SU-DHL-6 (cell line): Measurements from ENCODE around the gene RGS3.

ENCODE experiments used
- H2AFZ ChIP-seq: fragments of 200-600 bp; sonication (generic); 2 replicates; pipeline ENCODE4 v1.6.1; 2014; ENCODE audit warnings: low read depth, mild to moderate bottlenecking, moderate library complexity, mixed read lengths, antibody characterized with exemption, low read length; ENCODE audit not compliant: severe bottlenecking
- H3F3A ChIP-seq: fragments of 200-600 bp; shearing (Covaris generic); 2 replicates; pipeline ENCODE4 v1.6.0; 2016; ENCODE audit warnings: antibody characterized with exemption, mild to moderate bottlenecking; ENCODE audit not compliant: insufficient read depth
- H3K27ac ChIP-seq: fragments of 200-600 bp; sonication (generic); 2 replicates; pipeline ENCODE4 v1.5.1; 2016; ENCODE audit warnings: low read depth, mild to moderate bottlenecking, low read length, moderate library complexity, mixed read lengths
- H3K27me3 ChIP-seq: fragments of 200-600 bp; sonication (generic), shearing (Covaris generic); 2 replicates; pipeline ENCODE4 v1.6.0; 2014; ENCODE audit warnings: mild to moderate bottlenecking, low read length
- H3K36me3 ChIP-seq: fragments of 200-600 bp; sonication (generic); 2 replicates; pipeline ENCODE4 v1.6.1; 2014; ENCODE audit warnings: mild to moderate bottlenecking, low read length, mixed read lengths
- H3K4me2 ChIP-seq: fragments of 300-600, 200-600 bp; shearing (Covaris generic), sonication (generic); 2 replicates; pipeline ENCODE4 v1.6.0; 2014; ENCODE audit warnings: low read length, low read depth, mild to moderate bottlenecking; ENCODE audit not compliant: poor library complexity, severe bottlenecking
- H3K4me3 ChIP-seq: fragments of 200-600 bp; sonication (generic); 2 replicates; pipeline ENCODE4 v1.5.1; 2014; ENCODE audit warnings: antibody characterized with exemption, low read length, mild to moderate bottlenecking, mixed read lengths; ENCODE audit not compliant: insufficient read depth, poor library complexity, severe bottlenecking
- H3K79me2 ChIP-seq: fragments of 200-600 bp; sonication (generic); 2 replicates; pipeline ENCODE4 v1.6.1; 2014; ENCODE audit warnings: mild to moderate bottlenecking, low read length, moderate library complexity; ENCODE audit not compliant: insufficient read depth
- H3K9ac ChIP-seq: fragments of 200-600 bp; sonication (generic); 2 replicates; pipeline ENCODE4 v1.7.0; 2014; ENCODE audit warnings: mild to moderate bottlenecking, low read length
- H3K9me2 ChIP-seq: fragments of 200-600 bp; sonication (generic); replicated peaks from 2 replicates; pipeline ENCODE4 v1.6.1; 2014; ENCODE audit warnings: low read length; ENCODE audit not compliant: insufficient read depth
- H3K9me3 ChIP-seq: fragments of 200-600 bp; sonication (generic); 2 replicates; pipeline ENCODE4 v1.6.1; 2014; ENCODE audit warnings: low read length, mixed read lengths; ENCODE audit not compliant: insufficient read depth
- H4K20me1 ChIP-seq: fragments of 200-600 bp; sonication (generic); 2 replicates; pipeline ENCODE4 v1.6.1; 2014; ENCODE audit warnings: low read depth, mild to moderate bottlenecking, antibody characterized with exemption, low read length, moderate library complexity, mixed read lengths
- CTCF ChIP-seq: fragments of 200-600 bp; sonication (generic); IDR thresholded peaks from one replicate; pipeline ENCODE4 v1.5.1; 2017; ENCODE audit warnings: antibody characterized with exemption, mild to moderate bottlenecking, low read length, moderate library complexity; ENCODE audit not compliant: insufficient read depth, poor library complexity, severe bottlenecking
- EZH2phosphoT487 ChIP-seq: fragments of 200-600 bp; sonication (generic), shearing (Covaris generic); conservative IDR thresholded peaks from 2 replicates; pipeline ENCODE4 v1.6.1; 2018; ENCODE audit warnings: mild to moderate bottlenecking, antibody characterized with exemption, low read length, moderate library complexity, mixed read lengths

The RGS3 gene

GRCh38 chr9:113566712-113567071 lies 103.2 kb downstream of the RGS3 start:
- Histone ChIP-seq H3K9ac (no peak overlapping the region), H3K9me2 (no peaks in the 10 kb centered on the region), H3K4me2 (no peak overlapping the region), H3K9me3 (no peaks in the 10 kb centered on the region), H3K4me3 (no peak overlapping the region), H3K27me3 (no peaks in the 10 kb centered on the region), H3K79me2 (no peaks in the 10 kb centered on the region), H3K27ac (no peak overlapping the region), H3K36me3 (no peaks in the 10 kb centered on the region), H4K20me1 (no peaks in the 10 kb centered on the region), H2AFZ (no peak overlapping the region), H3F3A (no peaks in the 10 kb centered on the region)
- TF ChIP-seq EZH2phosphoT487 (no peak), CTCF (no peak)

GRCh38 chr9:113567361-113568080 lies 104.0 kb downstream of the RGS3 start:
- no peaks in the 10 kb centered on the region for H3F3A ChIP-seq
- H2AFZ ChIP-seq: no peak overlapping the region
- no peaks in the 10 kb centered on the region for H3K9me3 ChIP-seq
- H3K27ac ChIP-seq: no peak overlapping the region
- TF ChIP-seq EZH2phosphoT487: no peak
- no peak for TF ChIP-seq CTCF
- H3K27me3 ChIP-seq: no peaks in the 10 kb centered on the region
- H3K79me2 ChIP-seq: no peaks in the 10 kb centered on the region
- no peak overlapping the region for H3K9ac ChIP-seq
- H3K9me2 ChIP-seq: no peaks in the 10 kb centered on the region
- no peaks in the 10 kb centered on the region for H3K36me3 ChIP-seq
- H3K4me2 ChIP-seq: no peak overlapping the region
- H3K4me3 ChIP-seq: no peak overlapping the region
- no peaks in the 10 kb centered on the region for H4K20me1 ChIP-seq

- Histone ChIP-seq H3K27me3 (no peaks in the 10 kb centered on the region), H3K9me2 (no peaks in the 10 kb centered on the region), H3K9ac (no peak overlapping the region), H4K20me1 (no peaks in the 10 kb centered on the region), H3K4me3 (no peak overlapping the region), H3K4me2 (no peak overlapping the region), H3K9me3 (no peaks in the 10 kb centered on the region), H3K27ac (no peak overlapping the region), H2AFZ (no peak overlapping the region), H3F3A (no peaks in the 10 kb centered on the region), H3K36me3 (no peaks in the 10 kb centered on the region), H3K79me2 (no peaks in the 10 kb centered on the region)
- no peak for TF ChIP-seq EZH2phosphoT487
- TF ChIP-seq CTCF: no peak
Observed at GRCh38 chr9:113568081-113568435, 104.5 kb downstream of the RGS3 start.
